HT1080 (cell line): ENCODE results near the gene ZNF750. TPM values are rescaled to one million over a fixed set of nuclear protein-coding genes. Genes with fewer than 3 reads are reported as not detected.
"Not testable (repeated sequence)": the region's sequence is repeated elsewhere in the genome, so short reads cannot be mapped to it uniquely, and the experiment has no call there.

Experiments used
- DNase-seq: peaks from one replicate; pipeline ENCODE4 v3.0.0-alpha.2; 2015; ENCODE audit warnings: low read depth
- total RNA-seq: library from RNA; depleted of rRNA; stranded (reverse); fragments of >200 nt; shearing (Covaris generic); gene quantifications from 2 replicates; pipeline ENCODE4 v1.2.3, GENCODE V29; 2014

The ZNF750 gene
- total RNA-seq, 1 experiment from 2014 or later = not detected

GRCh38 chr17:82795615-82796014 is 44.2 kb downstream of the ZNF750 start:
- no peak for DNase-seq

GRCh38 chr17:82794781-82795482 is 44.9 kb downstream of the ZNF750 start:
- no peak for DNase-seq

DNA sequence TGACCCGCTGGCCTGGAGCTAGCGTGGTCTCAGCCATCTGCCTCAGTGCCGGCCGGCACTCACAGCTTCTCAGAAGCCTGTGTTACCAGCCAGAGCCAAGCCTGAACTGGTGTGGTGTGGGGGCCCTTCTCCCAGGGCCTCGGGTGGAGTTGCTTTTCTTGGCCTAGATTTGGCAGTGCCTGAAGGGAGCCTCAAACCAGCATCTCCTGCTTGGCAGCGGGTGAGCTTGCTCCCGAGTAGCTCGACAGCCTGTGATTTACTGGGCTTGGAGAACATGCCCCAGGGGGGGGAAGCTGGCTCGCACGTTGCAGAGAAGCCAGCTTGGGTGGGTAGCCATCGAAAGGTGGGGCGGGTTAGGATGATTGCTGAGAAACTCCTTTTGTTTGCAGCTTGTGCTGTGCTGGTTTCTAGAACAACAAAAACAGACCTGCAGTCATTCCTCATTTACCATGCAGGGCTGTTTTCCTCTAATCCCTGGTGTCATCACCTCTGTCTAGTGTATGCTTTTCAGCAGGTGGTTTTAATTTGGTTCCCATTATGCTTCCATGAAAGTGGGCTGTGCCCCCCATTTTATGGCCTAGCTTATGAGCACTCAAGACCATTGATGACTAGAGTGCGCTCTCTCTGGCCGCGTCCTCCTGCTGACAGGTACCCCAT is 45.7 kb downstream of the ZNF750 start:
- DNase-seq = no peak

DNA sequence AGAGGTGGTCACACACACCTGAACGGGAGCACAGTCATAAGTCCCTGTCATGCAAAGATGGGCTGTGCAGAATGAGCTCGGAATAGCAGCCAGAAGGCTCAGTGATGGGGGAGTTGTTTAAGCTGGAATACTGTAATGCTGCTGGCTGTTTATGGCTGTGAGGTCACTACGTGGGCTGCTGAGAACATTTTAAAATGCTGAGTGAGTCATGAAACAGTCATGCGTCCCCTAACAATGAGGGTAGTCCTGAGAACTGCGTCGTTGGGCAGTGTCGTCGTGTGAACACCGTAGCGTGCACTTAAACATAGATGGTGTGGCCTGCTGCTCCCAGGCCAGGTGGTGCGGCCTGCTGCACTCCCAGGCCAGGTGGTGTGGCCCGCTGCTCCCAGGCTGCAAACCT is 48.3 kb downstream of the ZNF750 start:
- peak; percentile 81 for DNase-seq

- no peak for DNase-seq
Measured at GRCh38 chr17:82790391-82790790, 49.4 kb downstream of the ZNF750 start.

DNA sequence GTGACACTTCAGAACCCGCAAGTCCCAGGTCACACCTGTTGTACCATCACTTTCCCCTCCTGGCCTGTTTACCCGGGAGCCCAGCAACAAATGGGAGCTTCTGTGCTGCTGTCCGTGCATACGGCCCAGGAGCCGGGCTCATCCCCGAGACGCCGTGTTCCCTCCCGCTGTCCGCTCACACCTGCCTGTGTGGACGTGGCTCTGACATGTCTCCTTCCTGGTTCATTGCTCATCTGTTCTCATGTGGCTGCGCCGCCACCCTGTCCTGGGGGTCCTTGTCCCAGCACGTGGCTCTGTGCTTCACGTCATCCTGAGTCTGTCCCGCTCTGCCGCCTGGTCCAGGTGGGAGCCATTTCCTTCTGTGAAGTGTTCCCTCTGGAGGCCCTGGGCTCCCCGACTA is 50.0 kb downstream of the ZNF750 start:
- DNase-seq = no peak

GRCh38 chr17:82789051-82789592 is 50.7 kb downstream of the ZNF750 start:
- no peak for DNase-seq

DNA sequence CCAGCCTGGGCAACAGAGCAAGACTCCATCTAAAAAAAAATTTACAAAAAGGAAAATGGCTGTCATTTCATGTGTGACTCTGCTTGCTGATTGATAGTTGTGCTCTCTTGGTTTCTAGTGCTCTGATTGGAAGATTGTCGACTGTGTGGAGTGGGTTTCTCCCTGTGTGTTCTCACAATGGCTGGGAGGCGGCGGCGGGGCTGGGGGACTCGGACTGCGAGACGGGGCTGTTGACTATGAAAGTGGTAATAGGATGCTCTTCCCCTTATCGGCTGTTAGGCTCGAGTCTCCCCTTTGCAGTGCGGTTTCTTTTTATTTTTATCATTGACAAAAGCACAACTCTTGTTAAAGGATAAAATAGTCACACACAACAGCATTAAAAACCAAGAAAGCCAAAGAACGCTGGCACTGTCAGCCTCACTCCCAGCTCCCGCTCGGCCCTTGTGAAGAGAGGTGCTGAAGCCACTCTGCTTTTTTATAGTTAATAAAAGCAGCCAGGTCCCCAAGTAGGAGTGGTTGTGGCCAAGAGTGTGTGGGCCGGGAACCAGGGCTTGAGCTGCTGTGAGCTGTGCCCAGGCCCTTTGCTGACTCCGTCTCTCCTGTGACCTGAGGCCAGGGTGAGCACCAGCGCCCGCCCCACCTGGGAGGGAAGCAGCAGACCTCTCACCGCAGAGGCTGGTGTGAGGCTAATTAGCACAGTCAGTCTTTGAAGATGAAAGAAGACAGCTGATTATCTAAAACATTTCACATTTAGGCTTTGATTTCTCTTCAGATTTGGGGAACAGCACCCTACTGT is 51.4 kb downstream of the ZNF750 start:
- DNase-seq = no peak

DNA sequence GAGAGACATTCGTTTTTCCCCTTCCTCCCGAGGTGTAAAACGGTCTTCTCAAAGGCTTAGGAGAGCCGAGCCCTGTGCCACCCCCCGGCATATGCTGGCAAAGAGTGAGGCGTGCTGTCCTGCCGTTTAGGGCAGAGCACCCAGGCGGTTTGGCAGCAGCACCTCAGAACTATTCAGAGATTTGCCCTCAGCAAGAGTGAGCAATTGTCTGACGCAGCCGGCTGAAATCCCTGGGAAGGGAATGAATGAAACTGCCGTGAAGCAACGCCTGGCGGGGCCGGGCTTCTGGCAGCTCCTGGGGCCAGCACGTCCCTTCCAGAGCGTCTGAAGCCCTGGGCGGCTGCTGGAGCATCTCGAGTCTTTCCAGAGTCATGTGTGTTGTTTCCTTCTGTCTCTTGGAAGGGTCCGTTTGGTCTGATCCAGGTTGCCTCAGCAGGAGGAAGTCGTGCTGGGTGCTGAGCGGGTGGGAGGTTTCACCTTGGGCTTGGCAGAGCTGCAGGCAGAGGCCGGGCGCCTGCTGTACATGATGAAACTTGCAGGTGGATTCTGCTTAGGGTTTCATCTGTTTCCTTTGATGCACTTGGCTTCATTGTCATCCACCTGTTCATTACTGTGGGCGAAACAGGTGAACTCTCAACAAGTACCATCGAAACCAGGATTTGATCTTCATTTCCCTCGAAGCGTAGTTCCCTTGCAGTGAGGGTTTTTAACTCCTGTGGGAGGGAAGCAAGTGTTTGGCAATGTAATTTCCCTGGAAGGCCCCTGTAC is 52.6 kb downstream of the ZNF750 start:
- no peak for DNase-seq

- DNase-seq = no peak
Measured at GRCh38 chr17:82786427-82786826, 53.4 kb downstream of the ZNF750 start.

DNA sequence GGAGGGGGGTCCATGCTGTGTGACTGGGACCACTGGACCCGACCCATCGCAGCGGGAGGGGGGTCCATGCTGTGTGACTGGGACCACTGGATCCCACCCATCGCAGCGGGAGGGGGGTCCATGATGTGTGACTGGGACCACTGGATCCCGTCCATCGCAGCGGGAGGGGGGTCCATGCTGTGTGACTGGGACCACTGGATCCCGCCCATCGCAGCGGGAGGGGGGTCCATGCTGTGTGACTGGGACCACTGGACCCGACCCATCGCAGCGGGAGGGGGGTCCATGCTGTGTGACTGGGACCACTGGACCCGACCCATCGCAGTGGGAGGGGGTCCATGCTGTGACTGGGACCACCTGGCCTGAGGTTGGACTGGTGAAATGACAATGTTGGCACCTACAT is 54.2 kb downstream of the ZNF750 start:
- not testable (repeated sequence) for DNase-seq

DNA sequence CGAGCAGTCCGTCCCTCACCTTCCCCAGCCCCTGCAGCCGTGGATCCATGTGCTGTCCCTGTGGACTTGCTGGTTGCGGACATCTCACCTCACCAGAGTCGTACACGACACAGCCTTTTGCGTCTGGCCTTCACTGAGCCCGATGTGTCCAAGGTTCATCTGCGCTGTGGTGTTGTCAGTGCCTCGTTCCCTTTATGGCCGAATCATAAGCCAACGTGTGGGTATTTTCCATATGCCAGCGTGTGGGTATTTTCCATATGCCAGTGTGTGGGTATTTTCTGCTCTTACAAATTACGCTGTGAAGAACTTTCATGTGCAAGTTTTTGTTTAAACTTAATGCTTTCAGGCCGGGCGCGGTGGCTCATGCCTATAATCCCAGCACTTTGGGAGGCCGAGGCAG is 56.3 kb downstream of the ZNF750 start:
- no peak for DNase-seq

GRCh38 chr17:82782657-82783207 is 57.1 kb downstream of the ZNF750 start:
- no peak for DNase-seq

- peak; percentile 73 for DNase-seq
Measured at GRCh38 chr17:82781894-82782274, 57.9 kb downstream of the ZNF750 start.

DNA sequence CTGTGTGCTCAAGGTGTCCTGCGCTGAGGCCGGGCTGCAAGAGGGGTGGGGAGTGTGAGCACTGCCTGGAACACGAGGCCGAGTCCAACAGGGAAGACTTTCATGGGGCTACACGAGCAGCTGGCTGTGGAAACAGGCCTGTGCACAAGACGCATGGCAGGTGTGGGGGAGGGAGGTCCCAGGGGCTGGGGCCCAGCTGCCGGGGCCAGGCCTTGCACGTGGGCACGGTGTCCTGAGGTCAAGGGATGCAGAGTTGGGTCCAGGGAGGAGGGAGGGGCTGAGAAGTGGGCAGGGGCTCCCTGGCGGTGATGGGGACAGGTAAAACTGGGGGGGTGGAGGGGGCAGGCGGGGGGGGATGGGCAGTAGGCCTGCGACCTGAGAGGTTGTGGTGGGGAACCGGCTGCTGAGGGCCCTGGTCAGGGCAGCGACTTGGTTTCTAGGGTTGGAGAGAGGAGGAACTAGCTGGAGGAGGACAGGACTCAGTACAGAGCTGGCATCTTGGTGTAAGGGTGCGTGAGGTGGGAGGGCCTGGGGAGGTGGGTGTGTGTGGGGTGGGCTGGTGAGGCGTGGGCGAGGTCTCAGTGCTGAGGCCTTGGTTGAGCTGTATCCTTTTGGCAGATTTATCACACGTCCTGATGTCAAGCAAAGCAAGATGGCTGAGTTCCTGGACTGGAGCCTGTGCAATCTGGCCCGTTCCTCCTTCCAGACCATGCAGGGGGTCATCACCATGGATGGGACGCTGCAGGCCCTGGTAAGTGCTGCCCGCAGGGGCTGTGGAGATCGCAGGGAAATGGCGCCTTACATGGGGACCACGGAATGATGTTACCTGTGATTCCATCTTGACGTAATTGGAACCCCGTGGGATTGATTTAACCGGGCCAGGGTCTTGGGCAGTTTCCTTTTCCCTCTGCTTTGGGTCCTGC is 58.6 kb downstream of the ZNF750 start:
- no peak for DNase-seq

GRCh38 chr17:82780195-82780594 is 59.6 kb downstream of the ZNF750 start:
- DNase-seq = no peak

GRCh38 chr17:82779541-82779940 is 60.3 kb downstream of the ZNF750 start:
- DNase-seq = no peak
